ENCODE data around the gene LIMCH1. TPM values are rescaled to one million over a fixed set of nuclear protein-coding genes. Genes with fewer than 3 reads are reported as not detected.

Gene LIMCH1
- total RNA-seq, 2 donors from 2014 or later, result 3.1 to 5.8 TPM

DNA sequence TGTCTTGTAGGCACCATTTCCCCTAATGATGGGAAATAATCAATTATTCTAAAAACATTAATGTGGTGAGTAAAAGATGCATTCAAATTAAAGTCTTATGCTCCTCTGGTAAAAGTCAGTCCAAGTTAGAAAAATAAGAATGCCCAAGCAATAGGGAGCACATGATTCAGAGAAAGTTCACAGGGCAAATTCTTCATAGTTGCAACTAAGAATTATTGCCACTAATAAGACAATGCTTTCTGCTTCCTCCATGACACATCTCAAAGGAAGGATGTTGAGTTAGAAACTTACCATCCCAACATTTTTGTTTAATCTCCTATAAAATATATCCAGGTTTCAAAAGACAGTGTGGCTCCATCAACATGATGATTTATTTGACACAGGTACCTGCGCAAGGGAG lies 184.2 kb downstream of the LIMCH1 start:
- Mint-ChIP-seq H3K27ac (no peak overlapping the region), H3K4me3 (no peak overlapping the region), H3K4me1 (no peaks in the 10 kb centered on the region), H3K9me3 (peaks cover 5% of the 10 kb centered on the region), H3K36me3 (ENCODE audit: low read depth) (no peaks in the 10 kb centered on the region), H3K27me3 (ENCODE audit: insufficient read depth) (peaks cover 86% of the 10 kb centered on the region)
- Histone ChIP-seq H3K9ac (ENCODE audit: extremely low read depth, low read length, poor library complexity, severe bottlenecking) (no peak overlapping the region), H3K9me3 (ENCODE audit: control insufficient read depth, low read length) (no peaks in the 10 kb centered on the region), H3K36me3 (ENCODE audit: control insufficient read depth, insufficient read depth, low read length) (no peaks in the 10 kb centered on the region), H3K27ac (ENCODE audit: low read depth, low read length) (no peak overlapping the region), H3K4me3 (ENCODE audit: low read length) (no peak overlapping the region), H3K27me3 (ENCODE audit: control insufficient read depth, insufficient read depth, low read length, poor library complexity, severe bottlenecking) (peaks cover 62% of the 10 kb centered on the region), H3K4me1 (ENCODE audit: control insufficient read depth, insufficient read depth, low read length) (no peaks in the 10 kb centered on the region)
- WGBS, 2 experiments (ENCODE audit: insufficient coverage in 1 of 2, insufficient read length in 1 of 2), result 89 to 91% methylated on average over 1 of the region's 1 CpG
- DNase-seq, result no peak
- no peak for TF ChIP-seq CTCF (conservative IDR thresholded peaks at IDR 0.05)

- H3K9ac ChIP-seq (ENCODE audit: extremely low read depth, low read length, poor library complexity, severe bottlenecking), result no peak overlapping the region
- H3K27ac ChIP-seq (ENCODE audit: low read depth, low read length), result no peak overlapping the region
- no peaks in the 10 kb centered on the region for H3K36me3 ChIP-seq (ENCODE audit: control insufficient read depth, insufficient read depth, low read length)
- H3K4me3 Mint-ChIP-seq, result no peak overlapping the region
- H3K4me3 ChIP-seq (ENCODE audit: low read length), result no peak overlapping the region
- no peak for DNase-seq
- H3K27ac Mint-ChIP-seq, result no peak overlapping the region
- no peaks in the 10 kb centered on the region for H3K4me1 Mint-ChIP-seq
- peaks cover 66% of the 10 kb centered on the region for H3K27me3 ChIP-seq (ENCODE audit: control insufficient read depth, insufficient read depth, low read length, poor library complexity, severe bottlenecking)
- no peak for TF ChIP-seq CTCF (conservative IDR thresholded peaks at IDR 0.05)
- no peaks in the 10 kb centered on the region for H3K36me3 Mint-ChIP-seq (ENCODE audit: low read depth)
- no peaks in the 10 kb centered on the region for H3K4me1 ChIP-seq (ENCODE audit: control insufficient read depth, insufficient read depth, low read length)
- no peaks in the 10 kb centered on the region for H3K9me3 ChIP-seq (ENCODE audit: control insufficient read depth, low read length)
- H3K27me3 Mint-ChIP-seq (ENCODE audit: insufficient read depth), result peaks cover 87% of the 10 kb centered on the region
- H3K9me3 Mint-ChIP-seq, result peaks cover 5% of the 10 kb centered on the region
- WGBS, 2 experiments (ENCODE audit: insufficient coverage in 1 of 2, insufficient read length in 1 of 2), result 89% methylated on average over 3 of the region's 3 CpGs; no CpG with 5 or more reads in 1 of the 2 experiments
These were observed 185.3 kb downstream of the LIMCH1 start for GRCh38 chr4:41723286-41723685.

GRCh38 chr4:41725254-41725653 lies 187.3 kb downstream of the LIMCH1 start:
- H3K4me1 Mint-ChIP-seq, result no peaks in the 10 kb centered on the region
- no peaks in the 10 kb centered on the region for H3K9me3 ChIP-seq (ENCODE audit: control insufficient read depth, low read length)
- peaks cover 88% of the 10 kb centered on the region for H3K27me3 Mint-ChIP-seq (ENCODE audit: insufficient read depth)
- H3K27ac ChIP-seq (ENCODE audit: low read depth, low read length), result no peak overlapping the region
- peaks cover 5% of the 10 kb centered on the region for H3K9me3 Mint-ChIP-seq
- no peak overlapping the region for H3K27ac Mint-ChIP-seq
- H3K27me3 ChIP-seq (ENCODE audit: control insufficient read depth, insufficient read depth, low read length, poor library complexity, severe bottlenecking), result peaks cover 72% of the 10 kb centered on the region
- H3K36me3 Mint-ChIP-seq (ENCODE audit: low read depth), result no peaks in the 10 kb centered on the region
- peak; percentile 66 for DNase-seq
- peak; percentile 72 for TF ChIP-seq CTCF (conservative IDR thresholded peaks at IDR 0.05)
- H3K9ac ChIP-seq (ENCODE audit: extremely low read depth, low read length, poor library complexity, severe bottlenecking), result no peak overlapping the region
- no peaks in the 10 kb centered on the region for H3K4me1 ChIP-seq (ENCODE audit: control insufficient read depth, insufficient read depth, low read length)
- 5% methylated on average over 1 of the region's 1 CpG; no CpG with 5 or more reads in 1 of the 2 experiments for WGBS, 2 experiments (ENCODE audit: insufficient coverage in 1 of 2, insufficient read length in 1 of 2)
- H3K36me3 ChIP-seq (ENCODE audit: control insufficient read depth, insufficient read depth, low read length), result no peaks in the 10 kb centered on the region
- no peak overlapping the region for H3K4me3 Mint-ChIP-seq
- H3K4me3 ChIP-seq (ENCODE audit: low read length), result no peak overlapping the region
